GM19035 (cell line): Measurements from ENCODE around the gene ZFP14.

Experiments used
- ATAC-seq: cut with Tn5 transposase; IDR thresholded peaks from one replicate; pipeline ENCODE4 v1.9.1; 2021; ENCODE audit not compliant: unreplicated experiment

Gene ZFP14

GRCh38 chr19:36378625-36379509 lies at the start of gene ZFP14:
Gene ZFP14 (minus strand): TSS chr19:36379201. CDS start chr19:36367892, 11,309 bp downstream.
- ATAC-seq, result peak; percentile 95

GRCh38 chr19:36423925-36424324 lies 44.9 kb upstream of the ZFP14 start:
- ATAC-seq, result no peak

- no peak for ATAC-seq
Observed at GRCh38 chr19:36421749-36422481, 42.9 kb upstream of the ZFP14 start.

GRCh38 chr19:36420961-36421748 lies 42.2 kb upstream of the ZFP14 start:
- ATAC-seq, result no peak

GRCh38 chr19:36418287-36419001 lies 39.4 kb upstream of the ZFP14 start, which contains the start of gene ZFP82:
Gene ZFP82 (minus strand): TSS chr19:36418644. CDS start chr19:36409789, 8,855 bp downstream.
- ATAC-seq, result peak; percentile 88

- ATAC-seq, result no peak
Observed at GRCh38 chr19:36417752-36418286, 38.8 kb upstream of the ZFP14 start.

- ATAC-seq, result no peak
Observed at GRCh38 chr19:36409841-36410240, 30.8 kb upstream of the ZFP14 start.

- no peak for ATAC-seq
Observed at GRCh38 chr19:36408101-36408500, 29.1 kb upstream of the ZFP14 start.

GRCh38 chr19:36404498-36404897 lies 25.5 kb upstream of the ZFP14 start:
- no peak for ATAC-seq

- no peak for ATAC-seq
Observed at GRCh38 chr19:36401475-36401874, 22.5 kb upstream of the ZFP14 start.

GRCh38 chr19:36398571-36398970 lies 19.6 kb upstream of the ZFP14 start:
- no peak for ATAC-seq

GRCh38 chr19:36392916-36393673 lies 14.1 kb upstream of the ZFP14 start:
- no peak for ATAC-seq

GRCh38 chr19:36379510-36379819 lies 464 bp upstream of the ZFP14 start:
- ATAC-seq, result no peak

- no peak for ATAC-seq
Observed at GRCh38 chr19:36377541-36378178, 1.3 kb downstream of the ZFP14 start.

GRCh38 chr19:36373638-36374156 lies 5.3 kb downstream of the ZFP14 start:
- ATAC-seq, result no peak

- ATAC-seq, result no peak
Observed at GRCh38 chr19:36371886-36372285, 7.1 kb downstream of the ZFP14 start.

- no peak for ATAC-seq
Observed at GRCh38 chr19:36363845-36364244, 15.2 kb downstream of the ZFP14 start.

GRCh38 chr19:36340786-36341372 lies 38.1 kb downstream of the ZFP14 start:
- ATAC-seq, result no peak
